Naive thymus-derived CD8-positive, alpha-beta T cell (primary cell): ENCODE results near the gene ACBD6. TPM values are rescaled to one million over a fixed set of nuclear protein-coding genes. Genes with fewer than 3 reads are reported as not detected.
A peak's percentile ranks its signal among the peaks of the same experiment; 100 is the strongest.

Source experiments
- ATAC-seq, 2 donors: fragments of 150-1000 bp; cut with Tn5 transposase in 1 of 2; sonication (Bioruptor Pico), chemical (Tn5 transposase) in 1 of 2; 1 replicate in 1 of 2; 2 replicates in 1 of 2; pipeline ENCODE4 v1.10.0; 2021; ENCODE audit warnings: mild to moderate bottlenecking in 2 of 2, moderate library complexity in 2 of 2
- POLR2A ChIA-PET: fragments of 350-600 bp; sonication (Branson Sonifier 250); formaldehyde crosslinking; loops from one replicate; lab custom pipeline; 2021; ENCODE audit warnings: antibody characterized with exemption; lab: Charles Lee
- DNase-seq, 10 donors: peaks; one replicate each; pipeline versions ENCODE4 v3.0.0 to v3.0.0-alpha.2; 2020 to 2022
- H3K27ac Mint-ChIP-seq, 10 donors: one replicate each; pipeline ENCODE4 v1.8.0; 2020 to 2022; ENCODE audit warnings: mild to moderate bottlenecking in 10 of 10, mixed read lengths in 10 of 10, moderate library complexity in 4 of 10, inconsistent platforms in 1 of 10
- H3K27me3 Mint-ChIP-seq, 5 donors: one replicate each; pipeline ENCODE4 v1.8.0; 2021 to 2022; ENCODE audit warnings: mixed read lengths in 5 of 5
- H3K36me3 Mint-ChIP-seq, 3 donors: one replicate each; pipeline ENCODE4 v1.8.0; 2020 to 2022; ENCODE audit warnings: mixed read lengths in 3 of 3, mild to moderate bottlenecking in 2 of 3, inconsistent platforms in 1 of 3
- H3K4me1 Mint-ChIP-seq, 4 donors: one replicate each; pipeline ENCODE4 v1.8.0; 2021 to 2022; ENCODE audit warnings: mixed read lengths in 4 of 4
- H3K4me3 Mint-ChIP-seq, 10 donors: one replicate each; pipeline ENCODE4 v1.8.0; 2020 to 2022; ENCODE audit warnings: mild to moderate bottlenecking in 10 of 10, mixed read lengths in 10 of 10, moderate library complexity in 6 of 10, inconsistent platforms in 1 of 10
- H3K9me3 Mint-ChIP-seq, 9 donors: one replicate each; pipeline ENCODE4 v1.8.0; 2020 to 2022; ENCODE audit warnings: mixed read lengths in 9 of 9, mild to moderate bottlenecking in 3 of 9, inconsistent platforms in 1 of 9, moderate library complexity in 1 of 9
- polyA plus RNA-seq, 3 donors: library from polyadenylated mRNA; unstranded; fragments of 300-500 nt; fragmentation: Illumina TruSeq; gene quantifications; one replicate each; pipeline ENCODE4 v1.2.3, GENCODE V29; 2021
- total RNA-seq, 8 experiments: library from RNA in 2 of 8; stranded (reverse) in 2 of 8; gene quantifications; one replicate each; pipeline ENCODE4 v1.2.3 and lab custom pipeline; 2021 to 2026

The ACBD6 gene
- total and polyA plus RNA-seq, 5 experiments from 2014 or later = 45.8 to 63.6 (median 46.4) TPM

DNA sequence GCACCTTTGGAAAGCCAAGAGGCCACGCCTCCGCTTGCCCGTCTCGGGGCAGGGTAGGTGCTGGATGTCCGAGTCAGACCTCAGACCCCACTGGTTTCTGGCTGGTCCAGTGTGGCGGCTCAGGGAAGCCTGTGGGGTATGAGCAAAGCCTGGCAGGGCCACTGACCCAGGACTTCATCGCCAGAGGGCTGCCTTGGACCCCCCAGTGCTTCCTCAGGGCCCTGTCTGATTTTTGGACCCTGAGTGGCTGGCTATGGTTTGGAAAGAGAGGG, 251.9 kb downstream of the ACBD6 start:
- H3K27ac Mint-ChIP-seq = no peak overlapping the region
- no peak for ATAC-seq
- no peaks in the 10 kb centered on the region for H3K9me3 Mint-ChIP-seq
- H3K36me3 Mint-ChIP-seq = no peaks in the 10 kb centered on the region
- H3K4me3 Mint-ChIP-seq = peak overlapping the region in 1 of 10 donors; percentile 70
- H3K27me3 Mint-ChIP-seq = peaks cover 22 to 74% (median 38%) of the 10 kb centered on the region in 5 donors
- DNase-seq = no peak
- peaks cover 0 to 11% (median 7%) of the 10 kb centered on the region in 4 donors for H3K4me1 Mint-ChIP-seq
- POLR2A ChIA-PET = no interaction called here

GRCh38 chr1:180249725-180250498, 252.5 kb downstream of the ACBD6 start:
- POLR2A ChIA-PET = no interaction called here
- peaks cover 24 to 75% (median 41%) of the 10 kb centered on the region in 5 donors for H3K27me3 Mint-ChIP-seq
- no peaks in the 10 kb centered on the region for H3K9me3 Mint-ChIP-seq
- DNase-seq = no peak
- peaks cover 0 to 11% (median 7%) of the 10 kb centered on the region in 4 donors for H3K4me1 Mint-ChIP-seq
- ATAC-seq = peak in 1 of 2 donors; percentile 73
- H3K27ac Mint-ChIP-seq = peak overlapping the region in 2 of 10 donors; percentile 15 to 78
- H3K36me3 Mint-ChIP-seq = no peaks in the 10 kb centered on the region
- H3K4me3 Mint-ChIP-seq = peak overlapping the region in 3 of 10 donors; percentile 5 to 70 (median 12)

GRCh38 chr1:180248731-180249681, 253.4 kb downstream of the ACBD6 start:
- no peaks in the 10 kb centered on the region for H3K36me3 Mint-ChIP-seq
- H3K4me1 Mint-ChIP-seq = peaks cover 0 to 11% (median 7%) of the 10 kb centered on the region in 4 donors
- POLR2A ChIA-PET = no interaction called here
- no peak overlapping the region for H3K4me3 Mint-ChIP-seq
- peaks cover 27 to 78% (median 38%) of the 10 kb centered on the region in 5 donors for H3K27me3 Mint-ChIP-seq
- no peaks in the 10 kb centered on the region for H3K9me3 Mint-ChIP-seq
- peak overlapping the region in 1 of 10 donors; percentile 15 for H3K27ac Mint-ChIP-seq
- DNase-seq (no peak), ATAC-seq (no peak)

GRCh38 chr1:180248176-180248575, 254.2 kb downstream of the ACBD6 start:
- DNase-seq = peak in 1 of 10 donors; percentile 40
- Mint-ChIP-seq H3K27me3 (peaks cover 27 to 81% (median 39%) of the 10 kb centered on the region in 5 donors), H3K4me1 (peaks cover 0 to 11% (median 7%) of the 10 kb centered on the region in 4 donors), H3K9me3 (no peaks in the 10 kb centered on the region), H3K4me3 (no peak overlapping the region), H3K36me3 (no peaks in the 10 kb centered on the region), H3K27ac (no peak overlapping the region)
- ATAC-seq = no peak
- POLR2A ChIA-PET = no interaction called here

DNA sequence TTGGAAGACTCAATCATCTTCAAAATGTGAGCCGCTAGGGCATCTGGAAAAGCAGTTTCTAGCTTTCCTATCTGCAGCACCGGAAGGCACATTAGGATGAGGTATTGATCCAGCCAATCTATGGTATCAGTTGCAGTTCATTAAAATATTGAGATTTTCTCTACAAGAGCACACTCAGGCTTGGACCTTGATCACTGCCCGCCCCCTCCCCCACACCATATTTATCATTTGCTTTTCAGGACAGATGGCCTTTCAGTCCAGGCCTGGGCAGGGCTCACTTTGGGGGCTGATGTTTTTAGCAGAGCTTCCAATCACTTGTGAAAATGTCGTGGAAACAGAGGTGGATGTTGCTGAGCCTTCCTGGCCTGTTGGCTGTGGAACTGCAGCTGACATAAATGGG, 254.8 kb downstream of the ACBD6 start:
- H3K27ac Mint-ChIP-seq = no peak overlapping the region
- ATAC-seq (no peak), DNase-seq (no peak)
- H3K4me1 Mint-ChIP-seq = peaks cover 0 to 11% (median 6%) of the 10 kb centered on the region in 4 donors
- H3K4me3 Mint-ChIP-seq = no peak overlapping the region
- POLR2A ChIA-PET = no interaction called here
- H3K27me3 Mint-ChIP-seq = peaks cover 24 to 80% (median 38%) of the 10 kb centered on the region in 5 donors
- H3K9me3 Mint-ChIP-seq = no peaks in the 10 kb centered on the region
- H3K36me3 Mint-ChIP-seq = no peaks in the 10 kb centered on the region

- Mint-ChIP-seq H3K27ac (no peak overlapping the region), H3K9me3 (no peaks in the 10 kb centered on the region), H3K4me3 (no peak overlapping the region), H3K27me3 (peaks cover 27 to 80% (median 36%) of the 10 kb centered on the region in 5 donors), H3K36me3 (no peaks in the 10 kb centered on the region), H3K4me1 (peaks cover 0 to 11% (median 5%) of the 10 kb centered on the region in 4 donors)
- POLR2A ChIA-PET = no interaction called here
- ATAC-seq = no peak
- DNase-seq = no peak
These were observed 255.3 kb downstream of the ACBD6 start for GRCh38 chr1:180247061-180247460.

DNA sequence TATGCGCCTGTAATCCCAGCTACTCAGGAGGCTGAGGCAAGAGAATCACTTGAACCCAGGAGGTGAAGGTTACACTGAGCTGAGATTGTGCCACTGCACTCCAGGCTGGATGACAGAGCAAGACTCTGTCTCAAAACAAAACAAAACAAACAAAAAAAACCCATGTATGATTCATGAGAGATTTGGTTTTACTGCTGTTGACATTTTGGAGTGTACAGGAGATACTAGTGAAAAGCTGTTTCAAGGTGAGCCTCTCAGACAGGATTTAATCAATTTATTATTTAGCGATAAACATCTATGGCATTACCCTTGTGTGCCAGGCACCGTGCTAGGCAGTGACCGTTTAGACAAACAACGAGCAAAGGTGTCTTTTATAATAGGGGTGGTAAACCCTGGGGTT, 255.8 kb downstream of the ACBD6 start:
- peaks cover 27 to 78% (median 36%) of the 10 kb centered on the region in 5 donors for H3K27me3 Mint-ChIP-seq
- H3K36me3 Mint-ChIP-seq = no peaks in the 10 kb centered on the region
- DNase-seq (no peak), ATAC-seq (no peak)
- H3K27ac Mint-ChIP-seq = no peak overlapping the region
- H3K9me3 Mint-ChIP-seq = no peaks in the 10 kb centered on the region
- no peak overlapping the region for H3K4me3 Mint-ChIP-seq
- POLR2A ChIA-PET = no interaction called here
- peaks cover 0 to 11% (median 5%) of the 10 kb centered on the region in 4 donors for H3K4me1 Mint-ChIP-seq

- H3K36me3 Mint-ChIP-seq = no peaks in the 10 kb centered on the region
- no peak overlapping the region for H3K27ac Mint-ChIP-seq
- H3K4me3 Mint-ChIP-seq = no peak overlapping the region
- H3K9me3 Mint-ChIP-seq = no peaks in the 10 kb centered on the region
- DNase-seq (peak in 1 of 10 donors; percentile 8), ATAC-seq (no peak)
- POLR2A ChIA-PET = no interaction called here
- H3K4me1 Mint-ChIP-seq = peaks cover 0 to 6% (median 1%) of the 10 kb centered on the region in 4 donors
- H3K27me3 Mint-ChIP-seq = peaks cover 26 to 78% (median 45%) of the 10 kb centered on the region in 5 donors
These were observed 257.5 kb downstream of the ACBD6 start for GRCh38 chr1:180244840-180245239.

- POLR2A ChIA-PET = no interaction called here
These were observed 258.7 kb downstream of the ACBD6 start for GRCh38 chr1:180243517-180244221.

GRCh38 chr1:180241716-180242544, 260.4 kb downstream of the ACBD6 start:
- Mint-ChIP-seq H3K9me3 (no peaks in the 10 kb centered on the region), H3K4me3 (no peak overlapping the region), H3K36me3 (no peaks in the 10 kb centered on the region), H3K27ac (no peak overlapping the region), H3K4me1 (peaks cover 0 to 2% (median 0%) of the 10 kb centered on the region in 4 donors), H3K27me3 (peaks cover 33 to 91% (median 67%) of the 10 kb centered on the region in 5 donors)
- DNase-seq (no peak), ATAC-seq (no peak)
- POLR2A ChIA-PET = no interaction called here

More at GRCh38 chr1:180243517-180244221, 258.7 kb downstream of the ACBD6 start:
- Mint-ChIP-seq H3K4me3 (no peak overlapping the region), H3K27ac (no peak overlapping the region), H3K27me3 (peaks cover 25 to 78% (median 51%) of the 10 kb centered on the region in 5 donors), H3K9me3 (no peaks in the 10 kb centered on the region), H3K36me3 (no peaks in the 10 kb centered on the region), H3K4me1 (no peaks in the 10 kb centered on the region)
- DNase-seq (no peak), ATAC-seq (no peak)

GRCh38 chr1:180239145-180240096, 263.0 kb downstream of the ACBD6 start:
- POLR2A ChIA-PET = no interaction called here
- Mint-ChIP-seq H3K27ac (peak overlapping the region in 1 of 10 donors; percentile 53), H3K36me3 (peaks cover 0 to 2% (median 0%) of the 10 kb centered on the region in 3 donors), H3K9me3 (no peaks in the 10 kb centered on the region), H3K27me3 (peaks cover 42 to 100% (median 71%) of the 10 kb centered on the region in 5 donors), H3K4me3 (no peak overlapping the region), H3K4me1 (peaks cover 11 to 21% (median 20%) of the 10 kb centered on the region in 4 donors)
- ATAC-seq = no peak
- DNase-seq = peak in 1 of 10 donors; percentile 15
